Naive thymus-derived CD4-positive, alpha-beta T cell (primary cell): ENCODE data around the gene LMO7. TPM values are rescaled to one million over a fixed set of nuclear protein-coding genes. Genes with fewer than 3 reads are reported as not detected.

Source experiments
- ATAC-seq: fragments of 150-1000 bp; cut with Tn5 transposase; 2 replicates; pipeline ENCODE4 v1.10.0; 2021; ENCODE audit warnings: mild to moderate bottlenecking, moderate library complexity
- CTCF ChIA-PET: fragments of 350-600 bp; sonication (Branson Sonifier 250); formaldehyde crosslinking; loops from one replicate; lab custom pipeline; 2021; ENCODE audit warnings: antibody characterized with exemption; lab: Charles Lee
- POLR2A ChIA-PET: fragments of 350-600 bp; sonication (Branson Sonifier 250); formaldehyde crosslinking; loops from one replicate; lab custom pipeline; 2021; ENCODE audit warnings: antibody characterized with exemption, inconsistent platforms; lab: Charles Lee
- DNase-seq, 9 donors: peaks; one replicate each; pipeline versions ENCODE4 v3.0.0 to v3.0.0-alpha.2; 2020 to 2022; ENCODE audit warnings: mixed read lengths in 1 of 9
- H3K27ac ChIP-seq: one replicate; pipeline ENCODE4 v1.7.0; 2013; ENCODE audit warnings: mild to moderate bottlenecking, low read depth, low read length, moderate library complexity
- H3K27me3 ChIP-seq, 2 donors: one replicate each; pipeline ENCODE4 v1.7.0; 2013; ENCODE audit warnings: low read length in 2 of 2, mild to moderate bottlenecking in 2 of 2, moderate library complexity in 2 of 2; ENCODE audit not compliant: control insufficient read depth in 2 of 2, insufficient read depth in 2 of 2
- H3K36me3 ChIP-seq, 3 experiments: 1 replicate in 2 of 3; 2 replicates in 1 of 3; pipeline ENCODE4 v1.7.0; 2013; ENCODE audit warnings: low read length in 3 of 3, mild to moderate bottlenecking in 3 of 3, moderate library complexity in 1 of 3; ENCODE audit not compliant: insufficient read depth in 3 of 3, control insufficient read depth in 2 of 3
- H3K4me1 ChIP-seq, 2 donors: one replicate each; pipeline ENCODE4 v1.7.0; 2013; ENCODE audit warnings: low read length in 2 of 2, mild to moderate bottlenecking in 2 of 2, moderate library complexity in 1 of 2; ENCODE audit not compliant: control insufficient read depth in 2 of 2, insufficient read depth in 2 of 2
- H3K4me3 ChIP-seq: 2 replicates; pipeline ENCODE4 v1.7.0; 2013; ENCODE audit warnings: mild to moderate bottlenecking, low read length
- H3K9me3 ChIP-seq, 3 experiments: 1 replicate in 2 of 3; 2 replicates in 1 of 3; pipeline ENCODE4 v1.7.0; 2013; ENCODE audit warnings: low read length in 3 of 3; ENCODE audit not compliant: control insufficient read depth in 2 of 3
- H3K27ac Mint-ChIP-seq, 9 donors: one replicate each; pipeline ENCODE4 v1.8.0; 2020 to 2022; ENCODE audit warnings: mixed read lengths in 9 of 9, mild to moderate bottlenecking in 8 of 9, moderate library complexity in 5 of 9, inconsistent platforms in 2 of 9
- H3K27me3 Mint-ChIP-seq, 5 donors: one replicate each; pipeline ENCODE4 v1.8.0; 2021 to 2022; ENCODE audit warnings: mixed read lengths in 5 of 5, mild to moderate bottlenecking in 1 of 5
- H3K36me3 Mint-ChIP-seq, 5 donors: one replicate each; pipeline ENCODE4 v1.8.0; 2020 to 2022; ENCODE audit warnings: mixed read lengths in 5 of 5, mild to moderate bottlenecking in 3 of 5, inconsistent platforms in 1 of 5
- H3K4me1 Mint-ChIP-seq, 7 donors: one replicate each; pipeline ENCODE4 v1.8.0; 2020 to 2022; ENCODE audit warnings: mixed read lengths in 7 of 7, mild to moderate bottlenecking in 3 of 7, inconsistent platforms in 1 of 7
- H3K4me3 Mint-ChIP-seq, 10 donors: one replicate each; pipeline ENCODE4 v1.8.0; 2020 to 2022; ENCODE audit warnings: mild to moderate bottlenecking in 10 of 10, mixed read lengths in 10 of 10, moderate library complexity in 6 of 10, inconsistent platforms in 2 of 10
- H3K9me3 Mint-ChIP-seq, 11 donors: one replicate each; pipeline ENCODE4 v1.8.0; 2020 to 2022; ENCODE audit warnings: mixed read lengths in 11 of 11, mild to moderate bottlenecking in 4 of 11, inconsistent platforms in 1 of 11, moderate library complexity in 1 of 11
- intact Hi-C, 2 donors: fragments of 100-400 bp; cut with micrococcal nuclease; formaldehyde crosslinking; loops; one replicate each; pipeline ENCODE4 v1.15.1; 2023
- polyA plus RNA-seq, 2 donors: library from polyadenylated mRNA; unstranded; fragments of 300-500 nt; fragmentation: Illumina TruSeq; gene quantifications; one replicate each; pipeline ENCODE4 v1.2.3, GENCODE V29; 2021
- total RNA-seq, 6 experiments: library from RNA in 5 of 6; stranded (reverse) in 5 of 6; gene quantifications; 1 replicate in 5 of 6; 2 replicates in 1 of 6; pipeline ENCODE4 v1.2.3 and lab custom pipeline; 2021 to 2026

The LMO7 gene
- total and polyA plus RNA-seq, 7 experiments from 2014 or later, result 18.0 to 68.1 (median 37.8) TPM

GRCh38 chr13:75610466-75610865 lies 25.7 kb upstream of the LMO7 start:
- ChIA-PET CTCF (no interaction called here), POLR2A (no interaction called here)
- Histone ChIP-seq H3K27ac (no peak overlapping the region), H3K9me3 (no peaks in the 10 kb centered on the region), H3K4me3 (no peak overlapping the region), H3K4me1 (no peaks in the 10 kb centered on the region), H3K36me3 (peaks cover 0 to 9% (median 0%) of the 10 kb centered on the region in 3 experiments), H3K27me3 (no peaks in the 10 kb centered on the region)
- no peak overlapping the region for H3K27ac Mint-ChIP-seq
- no peaks in the 10 kb centered on the region for H3K9me3 Mint-ChIP-seq
- no peak overlapping the region for H3K4me3 Mint-ChIP-seq
- H3K36me3 Mint-ChIP-seq, result peaks cover 7 to 49% (median 26%) of the 10 kb centered on the region in 5 donors
- intact Hi-C loops, result no loop called here
- peaks cover 0 to 2% (median 0%) of the 10 kb centered on the region in 7 donors for H3K4me1 Mint-ChIP-seq
- H3K27me3 Mint-ChIP-seq, result no peaks in the 10 kb centered on the region
- no peak for DNase-seq
- ATAC-seq, result no peak

GRCh38 chr13:75612354-75612753 lies 23.8 kb upstream of the LMO7 start:
- intact Hi-C loops, result no loop called here
- ATAC-seq (no peak), DNase-seq (no peak)
- Mint-ChIP-seq H3K9me3 (no peaks in the 10 kb centered on the region), H3K36me3 (peaks cover 0 to 42% (median 12%) of the 10 kb centered on the region in 5 donors), H3K27me3 (no peaks in the 10 kb centered on the region), H3K27ac (no peak overlapping the region), H3K4me3 (no peak overlapping the region), H3K4me1 (peaks cover 0 to 3% (median 0%) of the 10 kb centered on the region in 7 donors)
- no peaks in the 10 kb centered on the region for H3K27me3 ChIP-seq
- H3K9me3 ChIP-seq, result no peaks in the 10 kb centered on the region
- H3K36me3 ChIP-seq, result no peaks in the 10 kb centered on the region
- no peak overlapping the region for H3K4me3 ChIP-seq
- no peak overlapping the region for H3K27ac ChIP-seq
- CTCF ChIA-PET, result no interaction called here
- no peaks in the 10 kb centered on the region for H3K4me1 ChIP-seq
- POLR2A ChIA-PET, result no interaction called here

GRCh38 chr13:75617230-75617629 lies 18.9 kb upstream of the LMO7 start:
- ChIA-PET CTCF (no interaction called here), POLR2A (no interaction called here)
- no peak overlapping the region for H3K4me3 ChIP-seq
- no peaks in the 10 kb centered on the region for H3K36me3 ChIP-seq
- no peaks in the 10 kb centered on the region for H3K9me3 ChIP-seq
- H3K4me3 Mint-ChIP-seq, result no peak overlapping the region
- no peak overlapping the region for H3K27ac Mint-ChIP-seq
- no peaks in the 10 kb centered on the region for H3K4me1 ChIP-seq
- ATAC-seq (no peak), DNase-seq (no peak)
- H3K27me3 Mint-ChIP-seq, result no peaks in the 10 kb centered on the region
- no peaks in the 10 kb centered on the region for H3K9me3 Mint-ChIP-seq
- no peak overlapping the region for H3K27ac ChIP-seq
- H3K27me3 ChIP-seq, result no peaks in the 10 kb centered on the region
- intact Hi-C loops, result no loop called here
- peaks cover 0 to 3% (median 0%) of the 10 kb centered on the region in 7 donors for H3K4me1 Mint-ChIP-seq
- peaks cover 0 to 42% (median 13%) of the 10 kb centered on the region in 5 donors for H3K36me3 Mint-ChIP-seq

GRCh38 chr13:75618308-75618707 lies 17.8 kb upstream of the LMO7 start:
- no peak overlapping the region for H3K27ac Mint-ChIP-seq

GRCh38 chr13:75620020-75620419 lies 16.1 kb upstream of the LMO7 start:
- no peak for ATAC-seq
- POLR2A ChIA-PET, result no interaction called here

More at GRCh38 chr13:75618308-75618707, 17.8 kb upstream of the LMO7 start:
- no peaks in the 10 kb centered on the region for H3K27me3 Mint-ChIP-seq
- H3K9me3 ChIP-seq, result no peaks in the 10 kb centered on the region
- peaks cover 0 to 2% (median 0%) of the 10 kb centered on the region in 7 donors for H3K4me1 Mint-ChIP-seq
- no peaks in the 10 kb centered on the region for H3K36me3 ChIP-seq
- CTCF ChIA-PET, result no interaction called here
- ATAC-seq (no peak), DNase-seq (no peak)
- H3K9me3 Mint-ChIP-seq, result no peaks in the 10 kb centered on the region
- no peak overlapping the region for H3K4me3 Mint-ChIP-seq
- POLR2A ChIA-PET, result no interaction called here
- H3K36me3 Mint-ChIP-seq, result peaks cover 0 to 36% (median 8%) of the 10 kb centered on the region in 5 donors
- no peak overlapping the region for H3K4me3 ChIP-seq
- H3K27ac ChIP-seq, result no peak overlapping the region
- no peaks in the 10 kb centered on the region for H3K27me3 ChIP-seq
- H3K4me1 ChIP-seq, result no peaks in the 10 kb centered on the region
- intact Hi-C loops, result no loop called here

GRCh38 chr13:75621147-75621546 lies 15.0 kb upstream of the LMO7 start:
- intact Hi-C loops, result no loop called here
- ChIA-PET POLR2A (interaction anchor here (0.8 kb wide), 1 partner anchor 65 kb away, joined by 3 read pairs; no protein-coding TSS in a partner anchor), CTCF (no interaction called here)

More at GRCh38 chr13:75620020-75620419, 16.1 kb upstream of the LMO7 start:
- Histone ChIP-seq H3K27ac (no peak overlapping the region), H3K36me3 (no peaks in the 10 kb centered on the region), H3K9me3 (no peaks in the 10 kb centered on the region), H3K27me3 (no peaks in the 10 kb centered on the region), H3K4me3 (no peak overlapping the region), H3K4me1 (no peaks in the 10 kb centered on the region)
- H3K36me3 Mint-ChIP-seq, result peaks cover 3 to 45% (median 13%) of the 10 kb centered on the region in 5 donors
- H3K27me3 Mint-ChIP-seq, result no peaks in the 10 kb centered on the region
- no peaks in the 10 kb centered on the region for H3K9me3 Mint-ChIP-seq
- H3K4me3 Mint-ChIP-seq, result no peak overlapping the region
- no peak for DNase-seq
- peak overlapping the region in 1 of 9 donors; percentile 9 for H3K27ac Mint-ChIP-seq
- intact Hi-C loops, result no loop called here
- CTCF ChIA-PET, result no interaction called here
- peaks cover 0 to 2% (median 0%) of the 10 kb centered on the region in 7 donors for H3K4me1 Mint-ChIP-seq

GRCh38 chr13:75628801-75629200 lies 7.3 kb upstream of the LMO7 start:
- Mint-ChIP-seq H3K4me3 (no peak overlapping the region), H3K4me1 (peaks cover 0 to 13% (median 6%) of the 10 kb centered on the region in 7 donors), H3K36me3 (peaks cover 4 to 28% (median 21%) of the 10 kb centered on the region in 5 donors), H3K9me3 (peaks cover 0 to 3% (median 0%) of the 10 kb centered on the region in 11 donors), H3K27ac (peak overlapping the region in 2 of 9 donors; percentile 6 to 68), H3K27me3 (no peaks in the 10 kb centered on the region)
- ChIA-PET POLR2A (no interaction called here), CTCF (no interaction called here)
- no peaks in the 10 kb centered on the region for H3K36me3 ChIP-seq
- DNase-seq, result no peak
- H3K27ac ChIP-seq, result no peak overlapping the region
- no peak for ATAC-seq
- no peaks in the 10 kb centered on the region for H3K4me1 ChIP-seq
- H3K27me3 ChIP-seq, result no peaks in the 10 kb centered on the region
- no peaks in the 10 kb centered on the region for H3K9me3 ChIP-seq
- intact Hi-C loops, result no loop called here
- H3K4me3 ChIP-seq, result no peak overlapping the region

More at GRCh38 chr13:75621147-75621546, 15.0 kb upstream of the LMO7 start:
- H3K4me1 ChIP-seq, result no peaks in the 10 kb centered on the region
- Mint-ChIP-seq H3K4me3 (no peak overlapping the region), H3K27me3 (no peaks in the 10 kb centered on the region), H3K4me1 (no peaks in the 10 kb centered on the region), H3K9me3 (peaks cover 0 to 2% (median 0%) of the 10 kb centered on the region in 11 donors), H3K36me3 (peaks cover 4 to 52% (median 25%) of the 10 kb centered on the region in 5 donors), H3K27ac (no peak overlapping the region)
- H3K4me3 ChIP-seq, result no peak overlapping the region
- no peak overlapping the region for H3K27ac ChIP-seq
- H3K36me3 ChIP-seq, result no peaks in the 10 kb centered on the region
- H3K27me3 ChIP-seq, result no peaks in the 10 kb centered on the region
- ATAC-seq (no peak), DNase-seq (no peak)
- no peaks in the 10 kb centered on the region for H3K9me3 ChIP-seq
